Frontal cortex (tissue), 4 donors: Measurements from ENCODE around the gene LRFN2. TPM values are rescaled to one million over a fixed set of nuclear protein-coding genes. Genes with fewer than 3 reads are reported as not detected.

Experiments used
- DNase-seq, 2 donors: peaks; one replicate each; pipeline ENCODE4 v3.0.0; 2012; ENCODE audit warnings: low spot score in 2 of 2
- FAIRE-seq: peaks from 2 replicates; lab custom pipeline; 2012; peaks lifted over from hg19 to GRCh38; lab: Jason Lieb, UNC
- total RNA-seq: library from RNA; depleted of rRNA; stranded (reverse); fragments of >200 nt; gene quantifications from one replicate; pipeline ENCODE4 v1.2.3, GENCODE V29; 2014
- donor health status: control.
- donor health status: control.
- donor health status: control.

Gene LRFN2
- total RNA-seq, 1 donor from 2014 or later, result 24.1 TPM

DNA sequence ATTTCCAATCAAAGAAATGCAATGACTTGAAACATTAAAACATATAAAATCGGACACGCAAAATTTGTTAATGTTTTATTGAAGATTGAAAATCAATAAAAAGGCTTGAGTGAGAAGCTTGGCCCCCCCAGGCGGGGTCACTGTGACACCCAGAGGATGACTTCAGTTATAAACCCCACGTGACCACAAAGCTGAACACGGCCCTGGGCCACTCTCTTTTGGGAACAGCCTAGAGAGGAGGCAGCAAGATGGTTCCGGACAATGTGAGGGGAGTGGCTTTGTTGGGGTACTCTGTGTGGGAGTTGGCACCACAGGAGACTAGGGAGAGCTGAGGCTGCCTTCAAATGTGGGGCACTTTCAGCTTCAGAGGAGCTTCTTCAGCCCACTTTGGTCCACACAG, 172.5 kb downstream of the LRFN2 start:
- no peak for DNase-seq
- FAIRE-seq, result no peak

DNA sequence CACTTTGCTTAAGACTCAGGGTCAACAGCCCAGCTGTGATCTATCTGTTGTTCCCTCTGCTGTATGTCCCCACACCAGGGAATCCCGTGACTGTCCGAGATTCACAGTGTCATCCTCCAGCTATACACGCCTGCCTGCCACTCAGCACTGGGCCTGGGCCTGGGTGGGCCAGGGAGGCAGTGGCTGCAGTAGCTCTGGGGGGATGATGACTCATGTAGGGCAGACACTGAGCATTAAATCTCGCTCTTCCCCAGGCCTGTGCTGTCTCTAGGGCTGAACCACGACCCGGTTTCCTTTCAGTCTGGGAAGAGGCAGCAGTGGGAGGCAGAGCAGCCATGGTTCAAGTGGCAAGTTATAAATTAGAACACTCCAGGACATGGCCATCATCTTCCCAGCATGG, 173.9 kb downstream of the LRFN2 start:
- FAIRE-seq, result no peak
- DNase-seq, result no peak

DNA sequence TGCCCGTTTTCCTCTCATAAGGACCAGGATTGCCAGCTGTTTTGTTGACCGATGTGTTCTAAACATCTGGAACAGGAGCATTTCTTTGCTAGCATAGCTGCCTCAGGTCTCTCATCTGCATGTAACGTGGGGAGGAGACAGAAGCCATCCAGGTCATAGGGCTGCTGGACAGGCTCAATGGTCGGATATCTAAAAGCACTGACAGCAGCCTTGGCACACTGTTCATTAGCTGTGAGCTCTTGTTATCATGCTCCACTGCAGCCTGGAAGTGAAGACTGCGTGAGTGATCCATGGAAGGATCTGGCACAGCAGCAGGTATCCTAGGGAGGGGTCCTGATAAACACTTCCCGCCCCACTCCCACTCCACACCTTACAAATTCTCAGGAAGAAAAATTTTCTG, 175.3 kb downstream of the LRFN2 start:
- no peak for FAIRE-seq
- DNase-seq, result no peak

DNA sequence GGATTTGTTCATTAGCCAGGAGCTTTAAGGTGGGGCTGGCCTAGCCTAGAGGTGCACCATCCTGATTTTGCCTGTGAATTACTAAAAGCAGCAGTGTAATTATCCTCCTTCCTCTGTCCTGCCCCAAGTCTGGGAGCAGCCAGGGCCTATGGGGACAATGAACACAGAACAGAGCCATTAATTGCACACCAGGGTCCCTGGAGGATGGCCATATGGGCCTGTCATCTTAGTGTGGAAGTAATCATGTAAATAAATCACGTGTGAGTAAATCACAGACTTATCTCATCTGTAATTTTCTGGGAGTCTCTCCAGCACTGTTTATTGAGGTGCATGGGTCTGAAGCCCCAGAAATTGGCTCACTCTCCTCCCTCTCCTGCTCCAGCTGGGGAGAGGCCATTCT, 176.3 kb downstream of the LRFN2 start:
- no peak for FAIRE-seq
- DNase-seq, result no peak

DNA sequence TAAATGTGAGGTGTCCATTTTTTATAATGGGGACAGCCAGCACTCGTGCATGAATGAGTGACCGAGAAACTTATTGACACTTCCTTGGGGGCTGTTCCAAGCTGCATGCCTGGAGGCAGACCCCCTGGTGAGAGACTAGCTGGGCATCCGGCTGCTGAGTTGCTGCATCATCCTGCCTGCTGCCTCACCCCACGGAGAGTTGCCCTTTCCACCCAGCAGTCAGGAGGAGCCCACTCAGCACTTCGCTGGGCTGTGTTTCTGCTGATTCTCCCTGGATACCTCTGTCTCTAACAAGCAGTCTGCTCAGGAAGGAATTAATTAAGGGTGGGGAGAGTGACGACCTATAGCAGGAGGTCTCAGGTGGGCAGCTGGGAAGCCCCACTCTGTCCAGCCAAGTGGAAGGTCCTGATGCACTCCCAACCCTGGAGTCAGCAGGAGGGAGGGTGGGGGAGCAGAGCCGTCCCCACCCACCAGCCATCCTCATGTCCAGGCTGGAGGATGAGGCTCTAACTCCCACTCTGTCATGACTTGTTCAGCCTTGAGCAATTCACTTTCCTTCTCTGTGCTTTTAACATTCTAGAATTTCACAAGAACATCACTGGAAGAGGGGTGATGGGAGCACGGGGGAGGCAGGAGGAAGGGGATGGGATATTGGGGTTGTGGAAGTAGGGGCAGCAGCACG, 177.3 kb downstream of the LRFN2 start:
- DNase-seq (no peak), FAIRE-seq (no peak)

DNA sequence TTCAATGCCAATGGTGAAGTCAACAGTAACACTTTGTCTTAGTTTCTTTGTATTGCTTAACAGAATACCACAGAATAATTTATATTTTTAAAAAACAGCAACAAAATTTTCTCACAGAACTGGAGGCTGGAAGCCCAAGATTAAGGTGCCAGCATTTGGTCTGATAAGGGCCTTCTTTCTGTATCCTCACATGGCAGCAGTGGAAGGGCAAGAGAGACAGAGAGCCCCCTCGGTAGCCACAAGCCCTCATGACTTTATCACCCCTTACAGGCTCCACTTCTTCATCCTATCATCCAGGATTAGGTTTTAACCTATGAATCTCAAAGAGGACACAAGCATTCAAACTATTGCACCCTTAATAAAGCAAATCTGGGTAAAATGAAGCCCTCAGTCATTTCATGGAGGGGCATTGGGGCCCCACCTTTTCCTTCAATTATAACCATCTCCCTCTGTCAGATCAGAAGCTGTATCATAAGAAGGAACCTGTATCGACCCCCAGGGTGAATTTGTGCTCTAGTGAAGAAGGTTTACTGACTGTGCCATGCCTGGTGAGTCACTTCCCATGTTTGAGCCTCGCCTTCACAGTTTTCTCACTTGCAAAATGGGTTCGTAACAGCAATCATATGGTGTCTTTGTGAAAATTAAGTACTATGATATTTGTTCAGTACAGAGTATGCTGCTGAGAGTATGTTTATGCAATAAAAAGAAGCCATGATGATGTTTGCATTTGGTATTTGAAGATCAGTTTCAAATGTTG, 178.2 kb downstream of the LRFN2 start:
- no peak for DNase-seq
- no peak for FAIRE-seq

DNA sequence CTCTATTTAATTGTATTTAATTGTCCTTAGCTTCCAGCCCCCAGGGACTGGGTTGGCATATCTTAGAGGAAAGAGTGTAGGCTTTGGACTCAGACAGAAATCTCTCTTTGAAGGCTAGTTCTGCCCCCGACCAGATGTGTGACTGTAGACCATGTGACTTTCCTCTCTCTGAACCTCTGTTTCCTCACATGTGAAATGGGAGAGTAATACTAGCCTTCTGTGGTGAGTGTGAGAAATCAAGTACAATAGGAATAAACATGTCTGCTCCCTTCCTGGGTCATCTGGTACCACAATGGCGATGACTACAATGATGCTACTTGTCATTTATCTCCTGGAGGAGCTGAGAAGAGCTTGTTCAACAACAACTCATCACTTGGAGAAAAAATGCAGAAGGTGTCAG, 179.9 kb downstream of the LRFN2 start:
- FAIRE-seq, result no peak

DNA sequence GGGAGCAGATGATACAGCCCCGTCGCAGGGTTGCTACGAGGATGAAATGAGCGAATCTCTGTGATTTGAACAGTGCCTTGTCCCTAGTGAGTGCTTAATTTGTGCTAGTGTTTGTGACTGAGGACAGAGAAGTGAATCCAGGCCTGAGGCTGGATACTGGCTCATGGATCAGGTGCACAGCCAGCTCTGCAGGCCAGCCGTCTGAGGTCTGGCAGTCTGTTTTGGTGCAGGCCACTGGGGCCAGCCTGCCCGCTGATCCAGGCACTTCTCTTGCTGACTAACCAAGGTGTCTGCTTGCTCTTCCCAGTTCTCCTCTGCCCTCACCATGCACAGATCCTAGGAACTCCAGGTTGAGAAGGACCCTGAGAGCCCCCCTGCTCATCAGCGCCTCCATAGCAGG, 181.0 kb downstream of the LRFN2 start:
- FAIRE-seq, result no peak

More for the DNA sequence above, 179.9 kb downstream of the LRFN2 start:
- DNase-seq, result no peak

DNA sequence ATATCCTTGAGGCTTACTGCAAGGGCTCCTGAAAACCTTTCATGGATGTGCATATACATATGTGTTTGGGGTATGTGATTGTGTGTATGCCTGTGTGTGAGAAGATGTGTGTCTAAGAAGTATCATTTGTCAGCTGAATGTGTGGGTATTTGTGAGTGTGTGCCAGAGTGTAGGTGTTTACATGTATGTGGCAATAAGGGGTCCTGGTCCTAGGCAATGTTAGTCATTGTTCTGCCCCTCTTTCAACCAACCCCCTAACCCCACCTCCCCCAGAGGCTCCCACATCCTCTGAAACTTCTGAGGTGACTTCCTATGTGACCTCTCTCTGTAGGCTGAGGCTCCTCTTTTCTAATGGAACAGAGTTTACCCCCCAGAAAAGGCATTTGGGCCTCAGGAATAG, 186.4 kb downstream of the LRFN2 start:
- FAIRE-seq (no peak), DNase-seq (no peak)

More for the DNA sequence above, 181.0 kb downstream of the LRFN2 start:
- no peak for DNase-seq

DNA sequence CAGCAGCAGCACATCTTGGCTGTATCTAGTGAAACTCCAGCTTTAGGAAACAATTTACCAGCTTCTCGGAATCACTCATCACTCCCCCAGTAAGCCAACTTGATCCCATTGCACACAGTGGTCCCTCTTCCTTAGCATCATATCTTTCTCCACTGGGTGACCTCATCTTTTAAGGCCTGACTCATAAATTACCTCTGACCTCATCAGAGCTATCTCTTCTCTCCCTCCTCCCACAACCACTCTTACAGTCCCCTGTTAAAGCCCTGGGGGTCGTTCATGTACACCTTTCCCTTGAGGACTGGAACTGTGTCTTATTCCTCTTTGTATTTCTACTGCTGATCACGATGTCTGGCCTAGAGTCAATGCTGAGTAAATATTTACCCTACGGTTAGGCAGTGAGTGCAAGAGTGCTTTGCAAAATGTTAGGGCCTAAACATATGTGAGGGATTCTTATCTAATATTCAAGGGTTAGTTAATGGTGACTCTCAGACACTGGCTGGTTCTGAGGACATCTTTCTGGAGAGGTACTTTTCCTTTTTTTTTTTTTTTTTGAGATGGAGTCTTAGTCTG, 187.2 kb downstream of the LRFN2 start:
- FAIRE-seq, result no peak
- no peak for DNase-seq

DNA sequence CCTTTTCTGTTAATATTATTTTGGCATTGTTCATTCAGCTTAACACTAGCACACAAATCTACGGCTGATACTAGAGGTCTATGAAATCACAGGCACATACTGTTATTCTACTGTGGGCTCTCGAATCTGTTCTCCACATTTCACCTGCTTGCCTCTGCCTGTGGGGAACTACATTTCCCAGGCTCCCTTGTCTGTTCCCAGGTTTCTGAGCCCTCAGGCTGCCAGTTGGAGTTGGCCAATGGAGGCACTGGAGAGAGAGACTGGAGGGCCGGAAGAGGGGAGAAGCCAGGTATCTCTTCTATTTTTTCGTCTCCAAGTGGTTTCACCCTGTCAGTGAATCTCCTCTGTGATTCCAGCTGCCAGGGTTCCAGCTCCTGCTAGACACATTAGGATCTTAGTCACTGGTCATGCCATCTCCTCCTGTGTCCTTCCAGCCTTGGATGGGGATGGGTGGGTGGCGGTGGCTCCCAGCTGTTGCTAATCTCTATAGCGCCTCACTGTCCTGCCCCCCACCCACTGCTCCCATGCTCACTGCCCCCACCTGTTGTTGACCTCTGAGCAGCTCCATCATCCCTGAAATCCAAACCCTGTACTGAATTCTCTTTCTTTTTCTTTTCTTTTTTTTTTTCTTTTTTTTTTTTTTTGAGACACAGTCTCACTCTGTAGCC, 188.2 kb downstream of the LRFN2 start:
- FAIRE-seq (no peak), DNase-seq (no peak)

DNA sequence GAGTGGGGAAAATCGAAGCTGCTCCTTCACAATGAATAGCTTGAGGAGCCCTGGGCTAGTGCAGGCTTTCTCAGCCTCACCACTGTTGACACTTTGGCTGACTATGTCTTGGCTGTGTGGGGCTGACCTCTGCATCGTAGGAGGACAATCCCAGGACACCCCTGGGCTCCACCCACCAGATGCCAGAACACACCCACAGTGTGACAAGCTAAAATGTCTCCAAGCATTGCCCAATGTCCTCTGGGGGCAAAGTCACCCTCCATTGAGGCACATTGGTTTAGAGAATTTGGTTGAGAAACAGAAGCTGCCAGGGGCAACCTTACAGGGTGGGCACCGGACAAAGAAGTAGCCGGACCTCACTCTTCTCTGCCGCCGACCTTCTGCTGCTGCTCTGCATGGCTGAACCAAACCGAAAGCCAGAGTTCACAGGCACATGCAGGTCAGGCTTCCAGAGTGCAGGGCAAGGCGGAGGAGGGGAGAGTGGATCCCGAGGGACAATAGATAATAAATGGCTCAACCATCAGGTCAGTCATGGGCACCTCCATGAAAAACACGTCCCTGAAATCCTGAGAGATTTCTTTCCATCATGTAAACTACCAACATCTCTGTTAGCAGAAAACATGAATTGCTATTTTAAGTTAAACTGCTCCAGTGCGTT, 189.0 kb downstream of the LRFN2 start:
- FAIRE-seq (no peak), DNase-seq (no peak)

DNA sequence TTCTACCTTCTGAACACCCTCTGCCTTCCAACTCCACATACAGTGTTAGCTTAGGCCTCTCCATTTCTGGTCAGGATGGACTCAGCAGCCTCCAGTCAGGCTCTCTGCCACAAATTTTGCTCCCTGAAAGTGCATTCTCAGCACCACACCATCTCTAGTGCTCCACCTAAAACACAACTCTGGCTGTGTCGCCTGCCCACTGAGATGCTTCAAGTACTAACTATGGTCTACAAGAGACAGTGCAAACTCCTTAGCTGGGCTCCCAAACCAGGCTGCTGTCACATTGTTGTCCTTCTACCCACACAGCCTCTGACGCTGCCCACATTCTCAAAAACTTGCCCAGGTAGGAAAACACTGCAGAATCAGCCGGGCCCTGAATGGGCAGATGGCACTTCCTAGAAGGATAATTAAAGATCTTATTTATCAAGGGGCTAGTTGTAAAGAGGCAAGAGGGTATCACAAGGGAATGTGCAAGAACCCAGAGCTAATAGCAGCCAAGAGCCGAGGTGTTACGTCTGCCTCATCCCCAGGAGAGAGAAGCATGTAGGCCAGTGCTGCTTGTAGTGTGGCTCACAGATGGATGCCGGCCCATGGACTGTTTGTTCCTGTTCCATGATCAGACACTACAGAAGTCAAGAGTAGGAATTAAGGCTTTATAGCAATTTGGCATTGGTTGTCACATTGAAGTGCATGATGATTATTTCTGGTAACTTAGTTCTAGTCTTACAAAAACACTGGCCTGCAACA, 189.7 kb downstream of the LRFN2 start:
- DNase-seq, result no peak
- FAIRE-seq, result no peak

DNA sequence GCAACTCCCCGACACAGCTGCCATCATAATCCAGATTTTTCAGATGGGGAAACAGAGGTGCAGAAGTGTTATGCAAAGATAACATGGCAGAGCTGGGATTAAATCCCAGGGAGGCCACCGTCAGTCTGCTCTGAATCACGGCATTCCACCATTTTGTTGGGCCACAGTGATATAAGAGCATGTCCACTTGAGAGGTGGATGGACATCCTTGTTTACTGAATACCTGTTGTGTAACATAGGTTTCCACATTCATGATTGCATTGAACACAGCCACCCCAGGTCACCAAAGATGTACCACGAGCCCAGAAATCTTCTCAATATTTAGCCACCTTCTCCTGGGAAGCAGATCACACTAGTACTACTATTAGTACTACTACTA, 191.5 kb downstream of the LRFN2 start:
- FAIRE-seq (no peak), DNase-seq (no peak)

DNA sequence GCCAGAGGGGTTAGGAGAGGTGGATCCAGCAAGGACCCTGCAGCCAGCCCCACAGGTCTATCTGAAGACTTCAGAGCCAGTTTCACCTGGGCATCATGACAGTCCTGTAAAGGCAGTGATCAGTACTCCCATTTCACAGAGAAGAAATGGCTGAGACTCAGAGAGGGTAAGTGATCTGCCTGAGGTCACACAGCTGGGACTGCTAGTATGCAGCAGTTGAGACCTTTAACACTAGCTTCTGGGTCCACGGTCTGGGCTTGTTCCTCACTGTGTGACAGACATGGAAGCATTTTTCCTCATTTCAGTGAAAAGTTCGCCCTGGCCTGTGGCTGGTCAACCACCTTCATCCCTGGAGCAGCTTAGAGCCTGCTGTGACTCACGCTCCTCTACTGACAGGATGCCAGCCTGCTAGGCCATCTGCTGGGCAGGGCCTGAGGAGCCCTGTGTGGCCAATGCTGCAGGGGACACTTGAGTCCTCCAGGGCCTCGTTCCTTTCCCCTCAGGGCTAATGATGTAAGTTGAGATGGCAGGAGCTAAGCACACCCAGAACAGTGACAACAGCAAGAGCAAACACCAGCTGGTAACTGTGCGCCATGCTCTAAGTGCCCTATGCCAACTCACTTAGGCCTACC, 192.0 kb downstream of the LRFN2 start:
- DNase-seq, result no peak
- no peak for FAIRE-seq

DNA sequence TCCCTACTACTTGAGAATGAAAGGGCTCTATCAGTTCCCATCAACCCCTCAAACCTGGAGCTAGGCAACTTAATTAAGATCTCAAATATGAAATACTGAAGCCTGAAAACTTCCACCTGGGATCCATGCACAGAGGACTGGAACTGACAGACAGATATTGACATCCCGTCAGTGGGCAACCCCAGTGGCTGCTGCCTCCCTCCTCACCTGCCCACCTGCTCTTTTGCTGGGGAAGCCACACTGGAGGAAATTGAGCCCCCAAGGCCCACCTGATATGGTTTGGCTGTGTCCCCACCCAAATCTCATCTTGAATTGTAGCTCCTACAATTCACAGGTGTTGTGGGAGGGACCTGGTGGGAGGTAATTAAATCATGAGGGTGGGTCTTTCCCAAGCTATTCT, 192.8 kb downstream of the LRFN2 start:
- FAIRE-seq (no peak), DNase-seq (no peak)

DNA sequence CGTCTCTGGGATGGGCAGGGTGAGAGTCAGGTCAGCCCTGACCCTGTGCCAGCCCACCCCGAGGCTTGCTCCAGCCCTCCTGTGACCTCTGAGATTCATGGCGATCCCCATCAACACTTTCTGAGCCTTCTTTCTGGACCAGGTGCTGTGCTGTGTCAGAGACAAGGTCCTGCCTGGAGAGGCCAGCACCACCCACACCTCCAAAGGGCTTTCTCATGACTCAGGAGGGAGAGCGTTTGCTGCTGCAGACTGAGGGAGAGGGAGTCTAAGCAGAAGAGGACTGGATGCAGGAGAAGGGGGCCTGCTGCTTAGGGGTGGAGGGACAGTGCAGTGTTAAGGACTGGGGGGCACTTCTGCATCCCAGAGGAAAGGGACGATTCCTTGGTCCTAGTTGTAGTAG, 193.5 kb downstream of the LRFN2 start:
- DNase-seq, result no peak
- no peak for FAIRE-seq

DNA sequence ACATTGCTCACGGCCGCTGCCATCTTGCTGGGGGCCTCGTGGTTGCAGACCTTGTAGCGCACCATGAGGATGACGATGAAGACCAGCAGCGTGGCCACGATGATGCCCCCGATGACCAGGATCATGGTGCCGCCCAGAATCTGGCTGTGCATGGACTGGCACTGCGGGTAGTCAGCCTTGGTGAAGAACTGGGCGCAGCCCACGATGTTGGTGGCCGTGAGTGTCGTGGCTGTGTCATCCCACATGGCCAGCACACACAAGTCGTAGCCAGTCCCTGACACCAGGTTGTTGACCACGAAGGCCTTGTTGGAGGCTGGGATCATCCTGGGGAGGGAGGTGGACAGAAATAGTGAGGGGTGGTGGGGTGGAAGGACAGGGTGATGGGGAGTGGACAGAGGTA, 194.6 kb downstream of the LRFN2 start:
- DNase-seq, result no peak
- FAIRE-seq, result no peak

DNA sequence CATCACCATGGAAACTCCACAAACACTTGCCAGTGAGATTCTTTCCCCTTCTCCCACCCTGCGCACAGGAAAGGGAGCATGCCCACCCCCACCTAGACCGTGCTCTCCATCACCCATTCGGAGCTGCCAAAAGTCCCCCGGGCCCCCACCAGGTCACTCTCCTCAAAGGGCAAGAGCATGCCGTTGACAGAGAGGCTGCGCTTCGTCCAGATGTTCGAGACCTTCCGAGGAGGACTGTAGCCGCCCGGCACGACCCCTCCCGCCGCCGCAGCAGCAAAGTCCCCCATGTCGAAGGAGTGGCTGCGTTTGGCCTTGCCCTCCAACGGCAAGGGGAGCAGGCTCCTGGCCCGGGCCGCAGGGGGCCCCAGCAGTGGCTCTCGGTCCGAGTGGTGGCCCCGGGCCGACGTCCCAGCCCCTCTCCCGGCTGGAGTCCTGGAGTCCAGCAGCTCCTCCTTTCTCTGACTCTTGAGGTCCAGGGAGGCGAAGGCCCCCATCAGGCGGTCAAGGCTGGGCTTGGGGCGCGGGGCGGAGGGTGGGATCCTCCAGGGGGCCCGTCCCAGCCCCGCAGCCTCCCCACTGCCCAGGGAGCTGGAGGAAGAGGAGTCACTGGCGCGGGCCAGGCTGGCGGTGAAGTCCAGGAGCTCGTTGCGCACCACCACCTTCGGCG, 195.2 kb downstream of the LRFN2 start:
- FAIRE-seq (no peak), DNase-seq (no peak)
